ENCODE measurements around the gene CRX.
"Not testable (repeated sequence)": the region's sequence is repeated elsewhere in the genome, so short reads cannot be mapped to it uniquely, and the experiment has no call there.

The CRX gene

GRCh38 chr19:47848823-47849473 lies 27.2 kb downstream of the CRX start:
- H3K4me3 ChIP-seq (ENCODE audit: low read depth, low read length): no peak overlapping the region
- peak; percentile 20; the same call in 1 of the 2 replicates for TF ChIP-seq CTCF (IDR thresholded peaks at IDR 0.05; ENCODE audit: borderline replicate concordance, insufficient read depth, low read depth, low read length)

GRCh38 chr19:47853003-47853402 lies 31.3 kb downstream of the CRX start:
- no peak for TF ChIP-seq CTCF (IDR thresholded peaks at IDR 0.05; ENCODE audit: borderline replicate concordance, insufficient read depth, low read depth, low read length)
- no peak overlapping the region for H3K4me3 ChIP-seq (ENCODE audit: low read depth, low read length)

- H3K4me3 ChIP-seq (ENCODE audit: low read depth, low read length): no peak overlapping the region
- TF ChIP-seq CTCF (IDR thresholded peaks at IDR 0.05; ENCODE audit: borderline replicate concordance, insufficient read depth, low read depth, low read length): no peak
Measured at GRCh38 chr19:47854459-47854858, 32.7 kb downstream of the CRX start.

GRCh38 chr19:47858231-47858630 lies 36.5 kb downstream of the CRX start:
- not testable (repeated sequence) for H3K4me3 ChIP-seq (ENCODE audit: low read depth, low read length)

- not testable (repeated sequence) for H3K4me3 ChIP-seq (ENCODE audit: low read depth, low read length)
Measured at GRCh38 chr19:47858646-47859285, 37.0 kb downstream of the CRX start, which contains the start of gene TPRX2. Gene TPRX2, plus strand, starts transcription at chr19:47859235. Its CDS starts 12 bp downstream, at chr19:47859247.

GRCh38 chr19:47859838-47860237 lies 38.1 kb downstream of the CRX start:
- H3K4me3 ChIP-seq (ENCODE audit: low read depth, low read length): not testable (repeated sequence)

GRCh38 chr19:47860602-47861297 lies 39.0 kb downstream of the CRX start:
- H3K4me3 ChIP-seq (ENCODE audit: low read depth, low read length): no peak overlapping the region
- no peak for TF ChIP-seq CTCF (IDR thresholded peaks at IDR 0.05; ENCODE audit: borderline replicate concordance, insufficient read depth, low read depth, low read length)

- no peak overlapping the region for H3K4me3 ChIP-seq (ENCODE audit: low read depth, low read length)
- TF ChIP-seq CTCF (IDR thresholded peaks at IDR 0.05; ENCODE audit: borderline replicate concordance, insufficient read depth, low read depth, low read length): no peak
Measured at GRCh38 chr19:47861630-47862029, 39.9 kb downstream of the CRX start.
